K562 (cell line): ENCODE measurements around the gene HEG1. TPM values are rescaled to one million over a fixed set of nuclear protein-coding genes. Genes with fewer than 3 reads are reported as not detected.

Experiments
- ATAC-seq: fragments of 200-7000 bp; cut with Tn5 transposase; 3 replicates; pipeline ENCODE4 v1.9.1; 2020; ENCODE audit warnings: moderate library complexity
- BruUV-seq: library from RNA; stranded (reverse); fragments of 400-500 nt; replicated peaks from 2 replicates; lab custom pipeline; 2021; lab: Mats Ljungman, UMichigan
- CTCF ChIA-PET: fragments of 300-600 bp; formaldehyde crosslinking; extraction: SDS; loops from one replicate; lab custom pipeline; 2021; ENCODE audit warnings: low intra/inter-chr PET ratio; lab: Yijun Ruan, JAX
- POLR2A ChIA-PET: fragments of 300-600, 350-650 bp; sonication (Branson Sonifier 250); formaldehyde crosslinking; extraction: SDS; loops from one replicate; lab custom pipeline; 2021; ENCODE audit warnings: antibody characterized with exemption, inconsistent platforms; lab: Yijun Ruan, JAX
- DNase-seq, 4 experiments: peaks; one replicate each; pipeline versions ENCODE4 v3.0.0 to v3.0.0-alpha.2; 2011 to 2018; ENCODE audit warnings: low spot score in 3 of 4, mixed read lengths in 3 of 4; ENCODE audit errors: extremely low read depth in 1 of 4
- FAIRE-seq: peaks from 2 replicates; lab custom pipeline; 2011; peaks lifted over from hg19 to GRCh38; lab: Jason Lieb, UNC
- H2AFZ ChIP-seq: 2 replicates; pipeline ENCODE4 v1.6.0; 2011; ENCODE audit warnings: low read depth, low read length, control low read depth, inconsistent platforms
- H3K27ac ChIP-seq: fragments of 200-600 bp; 3 replicates; pipeline ENCODE4 v1.8.0; 2011; ENCODE audit warnings: low read depth, mild to moderate bottlenecking, control low read depth, inconsistent platforms, low read length, moderate library complexity, mixed read lengths; ENCODE audit errors: extremely low read depth
- H3K27me3 ChIP-seq, 2 experiments: fragments of 300-600 bp in 1 of 2; 2 replicates in 1 of 2; 3 replicates in 1 of 2; pipeline versions ENCODE4 v1.6.0 to v1.8.0; 2011; ENCODE audit warnings: inconsistent platforms in 2 of 2, low read length in 2 of 2, mild to moderate bottlenecking in 1 of 2, mixed read lengths in 1 of 2, moderate library complexity in 1 of 2; ENCODE audit not compliant: control insufficient read depth in 2 of 2, insufficient read depth in 2 of 2
- H3K36me3 ChIP-seq: fragments of 300-600 bp; 3 replicates; pipeline ENCODE4 v1.8.0; 2011; ENCODE audit warnings: mild to moderate bottlenecking, low read length, inconsistent platforms; ENCODE audit not compliant: control insufficient read depth, insufficient read depth
- H3K4me1 ChIP-seq, 2 experiments: fragments of 200-600 bp in 1 of 2; replicated peaks in 1 of 2; 2 replicates in 1 of 2; 3 replicates in 1 of 2; pipeline versions ENCODE4 v1.5.1 to v1.8.0; 2011; ENCODE audit warnings: inconsistent platforms in 2 of 2, low read length in 2 of 2, mild to moderate bottlenecking in 1 of 2, mixed read lengths in 1 of 2, moderate library complexity in 1 of 2; ENCODE audit not compliant: control insufficient read depth in 2 of 2, insufficient read depth in 2 of 2
- H3K4me2 ChIP-seq: 2 replicates; pipeline ENCODE4 v1.6.1; 2011; ENCODE audit warnings: low read length, control low read depth, inconsistent platforms, mixed read lengths; ENCODE audit not compliant: insufficient read depth
- H3K4me3 ChIP-seq: fragments of 200-600 bp; sonication (generic), shearing (Covaris generic); 2 replicates; pipeline ENCODE4 v1.5.1; 2016; ENCODE audit warnings: control low read depth, inconsistent platforms
- H3K79me2 ChIP-seq: fragments of 200-600 bp; 3 replicates; pipeline ENCODE4 v1.8.0; 2011; ENCODE audit warnings: low read length, inconsistent platforms; ENCODE audit not compliant: control insufficient read depth, insufficient read depth
- H3K9ac ChIP-seq, 2 experiments: 2 replicates each; pipeline versions ENCODE4 v1.6.0 to v1.6.1; 2011; ENCODE audit warnings: low read depth in 2 of 2, low read length in 2 of 2, control low read depth in 1 of 2, inconsistent platforms in 1 of 2, mild to moderate bottlenecking in 1 of 2, mixed read lengths in 1 of 2; ENCODE audit not compliant: insufficient read depth in 1 of 2
- H3K9me1 ChIP-seq: one replicate; pipeline ENCODE4 v1.6.0; 2011; ENCODE audit warnings: inconsistent platforms, mild to moderate bottlenecking, low read length, moderate library complexity; ENCODE audit not compliant: control insufficient read depth, insufficient read depth
- H3K9me3 ChIP-seq: replicated peaks from 2 replicates; pipeline ENCODE4 v1.5.1; 2011; ENCODE audit warnings: low read depth, low read length, inconsistent platforms; ENCODE audit not compliant: control insufficient read depth, insufficient read depth
- H4K20me1 ChIP-seq: replicated peaks from 2 replicates; pipeline ENCODE4 v1.6.1; 2011; ENCODE audit warnings: low read length, inconsistent platforms, mixed read lengths; ENCODE audit not compliant: control insufficient read depth, insufficient read depth
- BCOR ChIP-seq: fragments of 450-650 bp; IDR thresholded peaks from 2 replicates; pipeline ENCODE4 v1.6.1; 2016
- CBX3 ChIP-seq, 2 experiments: IDR thresholded peaks; 1 replicate in 1 of 2; 2 replicates in 1 of 2; pipeline ENCODE4 v1.6.1; 2012; ENCODE audit warnings: inconsistent platforms in 2 of 2, low read length in 2 of 2, borderline replicate concordance in 1 of 2, control low read depth in 1 of 2
- NCOA1 ChIP-seq: fragments of 450-650 bp; IDR thresholded peaks from 2 replicates; pipeline ENCODE4 v1.6.1; 2016; ENCODE audit warnings: low read depth
- SMC3 ChIP-seq: conservative IDR thresholded peaks from 2 replicates; pipeline ENCODE4 v1.6.1; 2011; ENCODE audit warnings: low read depth, low read length, improper control_type of control experiment; ENCODE audit not compliant: insufficient read depth
- ZFPM2 ChIP-seq: fragments of 250-450 bp; sonication (Bioruptor Pico); IDR thresholded peaks from 2 replicates; pipeline ENCODE4 v1.5.1; 2022; ENCODE audit warnings: mild to moderate bottlenecking
- ZNF507 ChIP-seq: conservative IDR thresholded peaks from 2 replicates; pipeline ENCODE4 v1.6.1; 2017; ENCODE audit warnings: missing genetic modification characterization, missing compliant biosample characterization
- WGBS: fragments of 100-300 bp; shearing (Covaris generic); methylation state at CpG from one replicate; pipeline ENCODE4 v1.1.6; 2016; ENCODE audit warnings: low coverage, mixed read lengths; ENCODE audit not compliant: insufficient coverage; ENCODE audit errors: missing lambda C conversion rate; 5-methylcytosine and 5-hydroxymethylcytosine counted together
- in situ Hi-C: fragments of 300-500 bp; cut with MboI; formaldehyde crosslinking; loops from 4 replicates; pipeline ENCODE4 v1.15.0; 2018; ENCODE audit warnings: inconsistent platforms, mixed read lengths
- intact Hi-C: fragments of 100-400 bp; cut with micrococcal nuclease; formaldehyde crosslinking; loops from 2 replicates; pipeline ENCODE4 v1.14.2; 2022
- polyA plus RNA-seq, 8 experiments: library from polyadenylated mRNA; depleted of rRNA in 4 of 8; stranded (reverse) in 5 of 8; unstranded in 3 of 8; fragments of >200 nt; fragmentation: Nextera tagmentation in 2 of 8; fragmentation: Illumina TruSeq in 1 of 8; extraction: Ambion mirVana in 2 of 8; extraction: Trizol in 1 of 8; gene quantifications; 2 replicates each; pipeline versions ENCODE4 v1.2.1 to v1.2.3, GENCODE V29; 2011 to 2014; ENCODE audit warnings: inconsistent platforms in 1 of 8, missing spikeins in 1 of 8
- total RNA-seq, 7 experiments: library from RNA; depleted of rRNA in 6 of 7; stranded (reverse); fragments of >200 nt in 6 of 7; fragmentation: Illumina TruSeq in 2 of 7; extraction: Trizol in 2 of 7; gene quantifications; 2 replicates each; pipeline versions ENCODE4 v1.2.1 to v1.2.3, GENCODE V29; 2011 to 2021; ENCODE audit warnings: low replicate concordance in 1 of 7
- TF ChIP-seq, protein P1 (sequence below): fragments of 450-650 bp; IDR thresholded peaks from 2 replicates; pipeline ENCODE4 v1.7.0; 2016; ENCODE audit warnings: borderline replicate concordance
- TF ChIP-seq, protein P2 (sequence below): IDR thresholded peaks from 2 replicates; pipeline ENCODE4 v1.6.1; 2014; ENCODE audit warnings: antibody characterized with exemption

Gene HEG1
- total and polyA plus RNA-seq, 9 of the 15 experiments (the other 6 are each of a cell fraction or from before 2014, with no cell fraction given): 0.24 TPM; not detected in 8

DNA sequence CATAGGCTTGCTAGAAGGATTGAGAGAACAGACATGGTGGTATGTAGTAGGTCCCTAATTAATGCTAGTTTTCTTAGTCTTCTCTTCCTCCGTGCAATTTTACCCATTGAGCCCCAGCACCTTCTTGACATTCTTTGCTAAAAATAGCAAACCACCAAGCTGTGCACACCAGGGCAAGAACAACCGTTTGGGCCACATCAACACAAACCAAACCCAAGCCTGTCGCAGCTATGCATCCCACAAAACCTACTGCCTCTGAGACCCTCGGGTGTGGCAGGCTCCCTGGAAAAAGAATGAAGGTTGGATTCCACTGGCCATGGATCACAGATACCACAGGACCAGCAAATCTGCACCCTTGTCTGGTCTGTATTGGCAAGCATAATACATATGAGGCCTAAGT, 27.1 kb downstream of the HEG1 start (continued):
- TF ChIP-seq, protein P1, sequence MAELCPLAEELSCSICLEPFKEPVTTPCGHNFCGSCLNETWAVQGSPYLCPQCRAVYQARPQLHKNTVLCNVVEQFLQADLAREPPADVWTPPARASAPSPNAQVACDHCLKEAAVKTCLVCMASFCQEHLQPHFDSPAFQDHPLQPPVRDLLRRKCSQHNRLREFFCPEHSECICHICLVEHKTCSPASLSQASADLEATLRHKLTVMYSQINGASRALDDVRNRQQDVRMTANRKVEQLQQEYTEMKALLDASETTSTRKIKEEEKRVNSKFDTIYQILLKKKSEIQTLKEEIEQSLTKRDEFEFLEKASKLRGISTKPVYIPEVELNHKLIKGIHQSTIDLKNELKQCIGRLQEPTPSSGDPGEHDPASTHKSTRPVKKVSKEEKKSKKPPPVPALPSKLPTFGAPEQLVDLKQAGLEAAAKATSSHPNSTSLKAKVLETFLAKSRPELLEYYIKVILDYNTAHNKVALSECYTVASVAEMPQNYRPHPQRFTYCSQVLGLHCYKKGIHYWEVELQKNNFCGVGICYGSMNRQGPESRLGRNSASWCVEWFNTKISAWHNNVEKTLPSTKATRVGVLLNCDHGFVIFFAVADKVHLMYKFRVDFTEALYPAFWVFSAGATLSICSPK: no peak
- TF ChIP-seq, protein P2, sequence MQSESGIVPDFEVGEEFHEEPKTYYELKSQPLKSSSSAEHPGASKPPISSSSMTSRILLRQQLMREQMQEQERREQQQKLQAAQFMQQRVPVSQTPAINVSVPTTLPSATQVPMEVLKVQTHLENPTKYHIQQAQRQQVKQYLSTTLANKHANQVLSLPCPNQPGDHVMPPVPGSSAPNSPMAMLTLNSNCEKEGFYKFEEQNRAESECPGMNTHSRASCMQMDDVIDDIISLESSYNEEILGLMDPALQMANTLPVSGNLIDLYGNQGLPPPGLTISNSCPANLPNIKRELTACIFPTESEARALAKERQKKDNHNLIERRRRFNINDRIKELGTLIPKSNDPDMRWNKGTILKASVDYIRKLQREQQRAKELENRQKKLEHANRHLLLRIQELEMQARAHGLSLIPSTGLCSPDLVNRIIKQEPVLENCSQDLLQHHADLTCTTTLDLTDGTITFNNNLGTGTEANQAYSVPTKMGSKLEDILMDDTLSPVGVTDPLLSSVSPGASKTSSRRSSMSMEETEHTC: no peak
- no peak for TF ChIP-seq ZFPM2 (CRISPR knock-in tag)

DNA sequence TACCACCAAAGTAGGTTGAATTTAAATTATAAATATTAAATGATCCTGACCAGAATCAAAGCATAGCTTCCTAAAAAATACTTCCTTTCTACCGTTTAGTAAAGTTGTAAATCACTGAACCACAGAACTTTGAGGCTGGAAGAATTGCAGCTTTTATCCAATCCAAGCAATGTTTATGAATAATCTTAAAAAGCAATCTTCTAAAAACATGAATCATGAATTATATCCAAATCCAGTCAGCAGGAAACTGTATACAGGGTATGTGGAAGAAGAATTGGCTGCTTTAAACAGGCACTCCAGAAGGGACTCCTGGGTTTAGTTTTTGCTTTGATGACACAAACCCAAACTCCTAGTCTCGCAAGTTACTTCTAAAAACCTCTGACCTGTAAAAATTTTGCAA, 30.2 kb downstream of the HEG1 start:
- peaks cover 5 to 29% of the 10 kb centered on the region in 2 experiments; a peak in 3 of 5 replicates for H3K27me3 ChIP-seq
- WGBS: 0% methylated on average over 2 of the region's 2 CpGs
- no peak for FAIRE-seq
- H3K36me3 ChIP-seq: no peaks in the 10 kb centered on the region
- H3K4me1 ChIP-seq: no peaks in the 10 kb centered on the region
- no peaks in the 10 kb centered on the region for H4K20me1 ChIP-seq
- TF ChIP-seq SMC3: no peak
- no peak for TF ChIP-seq ZNF507
- TF ChIP-seq BCOR: no peak
- no peak for TF ChIP-seq CBX3 (IDR thresholded peaks at IDR 0.05; ENCODE audit: borderline replicate concordance in 1 of 2, low read length in 2 of 2)
- no peak for TF ChIP-seq NCOA1
- TF ChIP-seq, all 486 proteins: peak for 0
- Histone ChIP-seq H3K9ac (no peak overlapping the region), H3K4me3 (no peak overlapping the region), H3K79me2 (no peaks in the 10 kb centered on the region), H3K27ac (no peak overlapping the region), H3K4me2 (no peak overlapping the region), H3K9me1 (no peaks in the 10 kb centered on the region), H3K9me3 (no peaks in the 10 kb centered on the region), H2AFZ (no peak overlapping the region)
- no TSS peak for BruUV-seq
- POLR2A ChIA-PET: interaction anchor here (0.9 kb wide), 1 partner anchor 622 kb away, joined by 3 read pairs; no protein-coding TSS in a partner anchor
- intact Hi-C loops: no loop called here
- CTCF ChIA-PET: no interaction called here
- ATAC-seq (no peak), DNase-seq (no peak)
- in situ Hi-C loops: no loop called here
